Mesenteric fat pad (tissue), 1 donor: ENCODE results near the gene DYNC1I1. TPM values are rescaled to one million over a fixed set of nuclear protein-coding genes. Genes with fewer than 3 reads are reported as not detected.

Experiments
- DNase-seq: peaks from one replicate; pipeline ENCODE4 v3.0.0-alpha.2; 2020; ENCODE audit warnings: low spot score
- total RNA-seq: library from RNA; stranded (reverse); fragmentation: NEBNext Ultra II Directional; extraction: Animal tissue kit (Norgen Biotek cat#: 25700); gene quantifications from one replicate; pipeline ENCODE4 v1.2.1, GENCODE V29; 2021
- donor health status: DM: yes; HTN: yes; CAD: no.

DYNC1I1 gene
- total RNA-seq, 1 donor from 2014 or later, result 4.3 TPM

DNA sequence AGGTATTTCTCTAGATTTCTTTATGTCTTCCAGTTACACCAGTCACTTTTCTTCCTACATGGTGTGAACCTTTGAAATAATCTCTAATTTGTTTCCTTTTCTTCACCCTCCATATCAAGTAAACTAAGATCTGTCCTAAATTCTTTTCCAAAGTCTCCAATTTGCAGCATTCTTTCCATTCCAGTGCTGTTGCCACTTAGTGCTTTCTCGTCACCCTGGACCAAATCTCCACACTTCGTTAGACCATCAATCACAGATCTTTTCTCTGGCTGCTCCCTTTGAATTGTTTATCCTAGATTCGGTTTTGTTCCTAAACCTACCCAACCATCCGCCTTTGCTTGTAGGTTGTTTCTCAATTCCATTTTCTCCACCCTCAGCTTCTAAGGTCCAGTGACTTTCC lies 74.7 kb downstream of the DYNC1I1 start:
- DNase-seq, result no peak

DNA sequence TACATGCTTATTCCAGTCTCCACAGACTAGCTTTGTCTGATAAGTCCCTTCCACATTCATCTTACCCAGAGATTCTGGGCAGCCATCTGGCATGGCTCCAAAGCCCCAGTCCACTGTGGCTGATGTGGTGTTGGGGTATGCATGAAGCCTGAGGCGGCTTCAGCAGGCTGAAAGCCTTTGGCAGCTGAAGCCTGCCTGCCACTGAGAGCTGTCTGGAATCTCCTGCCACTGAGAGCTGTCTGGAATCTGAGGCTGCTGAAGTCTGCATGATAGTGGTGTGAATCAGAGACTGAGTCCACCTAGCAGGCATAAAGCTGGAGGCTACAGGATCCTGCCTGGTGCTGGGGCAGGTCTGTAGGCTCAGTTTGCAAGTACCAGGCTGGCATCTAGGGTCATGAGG lies 87.1 kb downstream of the DYNC1I1 start:
- no peak for DNase-seq

GRCh38 chr7:95861041-95861440 lies 88.7 kb downstream of the DYNC1I1 start:
- DNase-seq, result no peak

- DNase-seq, result no peak
These were observed 91.3 kb downstream of the DYNC1I1 start for GRCh38 chr7:95863623-95864022.

- no peak for DNase-seq
These were observed 93.5 kb downstream of the DYNC1I1 start for GRCh38 chr7:95865716-95866371.

DNA sequence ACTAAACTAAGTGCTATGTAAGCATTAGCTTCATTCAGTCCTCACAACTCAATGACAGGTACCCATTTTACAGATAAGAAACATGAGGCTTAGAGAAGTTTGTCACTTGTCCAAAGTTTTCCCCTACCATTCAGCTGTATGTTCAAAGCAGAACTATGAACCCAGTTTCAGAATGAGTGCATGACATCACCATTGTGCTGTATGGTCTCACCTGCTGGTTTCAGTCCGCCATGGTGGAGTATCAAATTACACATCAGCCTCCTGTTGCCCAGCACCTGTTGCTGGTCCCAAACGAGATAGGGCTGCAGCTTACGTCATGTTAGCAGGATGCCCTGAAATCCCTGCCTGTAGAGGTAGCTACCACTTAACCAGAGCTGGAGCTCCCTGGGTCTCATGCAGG lies 95.0 kb downstream of the DYNC1I1 start:
- no peak for DNase-seq

- no peak for DNase-seq
These were observed 98.9 kb downstream of the DYNC1I1 start for GRCh38 chr7:95871075-95871848.

DNA sequence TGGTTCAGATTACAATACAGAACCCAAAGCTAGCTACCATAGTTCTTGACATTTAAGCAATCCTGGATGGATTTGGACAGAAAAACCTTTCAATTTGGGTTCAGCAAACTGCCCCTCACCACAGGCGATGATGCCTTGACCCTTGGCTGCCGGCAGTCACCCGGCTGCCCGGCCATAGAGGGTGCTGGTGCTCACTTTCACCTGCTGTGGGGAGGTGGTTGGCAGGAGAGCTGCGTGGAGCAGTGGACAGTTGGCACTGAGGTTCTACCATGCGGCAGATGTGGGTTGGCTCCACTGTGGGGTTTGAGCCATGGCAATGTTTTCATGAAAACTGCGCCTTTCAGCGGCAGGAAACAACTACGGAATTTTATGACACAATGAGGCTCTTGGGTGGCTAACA lies 99.5 kb downstream of the DYNC1I1 start:
- DNase-seq, result no peak

- no peak for DNase-seq
These were observed 101.8 kb downstream of the DYNC1I1 start for GRCh38 chr7:95874129-95874528.

- no peak for DNase-seq
These were observed 102.3 kb downstream of the DYNC1I1 start for GRCh38 chr7:95874541-95875265.

DNA sequence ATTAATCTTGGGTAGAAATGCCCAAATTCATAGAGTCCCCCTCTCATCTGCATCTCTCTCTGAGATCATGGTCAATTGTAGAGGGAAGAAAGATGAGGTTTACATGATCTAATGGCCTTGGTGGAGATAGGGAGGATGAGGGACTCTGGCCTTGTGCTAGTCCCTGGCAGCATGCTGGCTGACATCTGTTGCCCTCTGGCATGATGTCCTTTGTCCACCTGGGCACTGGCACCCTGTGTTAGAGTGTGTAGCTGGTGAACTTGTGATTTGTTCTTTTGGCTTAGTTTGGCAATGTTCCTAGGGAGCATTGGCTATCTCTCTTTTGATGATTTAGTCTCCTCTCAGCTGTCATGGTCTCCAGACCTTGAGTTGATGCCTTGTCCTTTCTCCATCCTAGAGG lies 103.2 kb downstream of the DYNC1I1 start:
- no peak for DNase-seq

GRCh38 chr7:95878677-95879076 lies 106.3 kb downstream of the DYNC1I1 start:
- no peak for DNase-seq

GRCh38 chr7:95881597-95881996 lies 109.2 kb downstream of the DYNC1I1 start:
- DNase-seq, result no peak

GRCh38 chr7:95883217-95883616 lies 110.9 kb downstream of the DYNC1I1 start:
- DNase-seq, result no peak

GRCh38 chr7:95886501-95887090 lies 114.2 kb downstream of the DYNC1I1 start:
- no peak for DNase-seq

GRCh38 chr7:95893484-95893883 lies 121.1 kb downstream of the DYNC1I1 start:
- no peak for DNase-seq

GRCh38 chr7:95897557-95898251 lies 125.3 kb downstream of the DYNC1I1 start:
- no peak for DNase-seq

- no peak for DNase-seq
These were observed 127.7 kb downstream of the DYNC1I1 start for GRCh38 chr7:95899919-95900513.

DNA sequence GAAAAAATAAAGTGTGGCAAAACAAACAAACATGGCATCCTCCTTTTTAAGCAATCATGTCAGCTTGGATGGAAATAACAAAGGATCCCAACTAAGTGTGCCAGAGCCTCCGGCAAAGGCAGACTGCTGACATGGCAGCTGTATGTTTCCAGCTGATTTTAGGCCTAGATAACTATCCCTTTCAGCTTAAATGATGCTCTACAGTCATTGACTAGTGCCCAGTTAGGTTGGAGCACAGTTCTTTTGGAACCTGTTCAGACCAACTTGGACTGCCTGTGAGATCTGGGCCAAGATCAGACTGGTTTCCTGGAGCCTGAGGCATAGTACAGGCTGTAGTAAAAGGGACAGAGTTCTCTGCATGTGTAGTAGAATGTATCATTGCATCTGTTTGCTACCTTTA lies 128.7 kb downstream of the DYNC1I1 start:
- no peak for DNase-seq

- no peak for DNase-seq
These were observed 131.7 kb downstream of the DYNC1I1 start for GRCh38 chr7:95904099-95904498.

GRCh38 chr7:95905167-95905566 lies 132.8 kb downstream of the DYNC1I1 start:
- DNase-seq, result no peak
